Activated CD4-positive, alpha-beta memory T cell treated with anti-CD3 and anti-CD28 coated beads, Interleukin-2, amount 10 ng/mL, durations not matched to agents 7 days and 5 days (primary cell): ENCODE data around the gene EMP1. TPM values are rescaled to one million over a fixed set of nuclear protein-coding genes. Genes with fewer than 3 reads are reported as not detected.

Experiments
- CTCF ChIA-PET: fragments of 350-600 bp; sonication (Branson Sonifier 250); formaldehyde crosslinking; loops from one replicate; lab custom pipeline; 2021; ENCODE audit warnings: antibody characterized with exemption, inconsistent platforms; lab: Charles Lee
- POLR2A ChIA-PET: fragments of 350-600 bp; sonication (Branson Sonifier 250); formaldehyde crosslinking; loops from one replicate; lab custom pipeline; 2021; ENCODE audit warnings: antibody characterized with exemption; lab: Charles Lee
- DNase-seq: peaks from one replicate; pipeline ENCODE4 v3.0.0-alpha.2; 2020
- H3K27ac Mint-ChIP-seq: one replicate; pipeline ENCODE4 v1.8.0; 2021; ENCODE audit warnings: mild to moderate bottlenecking, mixed read lengths
- H3K27me3 Mint-ChIP-seq: one replicate; pipeline ENCODE4 v1.8.0; 2021; ENCODE audit warnings: mixed read lengths
- H3K36me3 Mint-ChIP-seq: one replicate; pipeline ENCODE4 v1.8.0; 2021; ENCODE audit warnings: low read depth, mixed read lengths
- H3K4me1 Mint-ChIP-seq: one replicate; pipeline ENCODE4 v1.8.0; 2021; ENCODE audit warnings: mixed read lengths
- H3K4me3 Mint-ChIP-seq: one replicate; pipeline ENCODE4 v1.8.0; 2021; ENCODE audit warnings: mild to moderate bottlenecking, mixed read lengths
- H3K9me3 Mint-ChIP-seq: one replicate; pipeline ENCODE4 v1.8.0; 2021; ENCODE audit warnings: mixed read lengths
- total RNA-seq, 2 experiments: library from RNA; stranded (reverse); gene quantifications; one replicate each; pipeline ENCODE4 v1.2.3, GENCODE V29; 2021

EMP1 gene
- total RNA-seq, 2 experiments from 2014 or later, result 90.4 to 101 TPM

GRCh38 chr12:13193505-13194231, 2.9 kb upstream of the EMP1 start:
- no peak overlapping the region for H3K27ac Mint-ChIP-seq
- no peak overlapping the region for H3K4me3 Mint-ChIP-seq
- H3K27me3 Mint-ChIP-seq, result peaks cover 23% of the 10 kb centered on the region
- no peaks in the 10 kb centered on the region for H3K9me3 Mint-ChIP-seq
- H3K4me1 Mint-ChIP-seq, result peaks cover 46% of the 10 kb centered on the region
- peaks cover 6% of the 10 kb centered on the region for H3K36me3 Mint-ChIP-seq
- ChIA-PET POLR2A (interaction anchor here (2.1 kb wide), 1 partner anchor 14 kb away, joined by 8 read pairs; no protein-coding TSS in a partner anchor), CTCF (interaction anchor here (0.8 to 0.9 kb wide), 3 partner anchors 14 to 19 kb away, joined by 3 to 5 read pairs (median 3); no protein-coding TSS in a partner anchor)
- DNase-seq, result no peak

GRCh38 chr12:13194401-13195110, 2.0 kb upstream of the EMP1 start:
- Mint-ChIP-seq H3K4me3 (no peak overlapping the region), H3K36me3 (peaks cover 9% of the 10 kb centered on the region), H3K27me3 (peaks cover 17% of the 10 kb centered on the region), H3K27ac (no peak overlapping the region), H3K9me3 (no peaks in the 10 kb centered on the region), H3K4me1 (peaks cover 54% of the 10 kb centered on the region)
- DNase-seq, result no peak
- CTCF ChIA-PET, result interaction anchor here (0.9 to 1.1 kb wide), 2 partner anchors 16 to 29 kb away, joined by 3 read pairs; no protein-coding TSS in a partner anchor
- POLR2A ChIA-PET, result interaction anchor here (2.1 to 2.3 kb wide), 2 partner anchors 15 kb away, joined by 8 to 30 read pairs; no protein-coding TSS in a partner anchor

- no peak for DNase-seq
- H3K36me3 Mint-ChIP-seq, result peaks cover 12% of the 10 kb centered on the region
- H3K27ac Mint-ChIP-seq, result peak overlapping the region; percentile 79
- POLR2A ChIA-PET, result interaction anchor here (0.7 to 2.3 kb wide), 8 partner anchors 12 to 94 kb away, joined by 3 to 30 read pairs (median 7); no protein-coding TSS in a partner anchor
- no peaks in the 10 kb centered on the region for H3K9me3 Mint-ChIP-seq
- H3K4me1 Mint-ChIP-seq, result peaks cover 60% of the 10 kb centered on the region
- H3K4me3 Mint-ChIP-seq, result no peak overlapping the region
- CTCF ChIA-PET, result interaction anchor here (1.1 to 2.0 kb wide), 5 partner anchors 16 to 381 kb away, joined by 3 to 21 read pairs (median 9); no protein-coding TSS in a partner anchor
- peaks cover 14% of the 10 kb centered on the region for H3K27me3 Mint-ChIP-seq
Observed at GRCh38 chr12:13195250-13195649, 1.3 kb upstream of the EMP1 start.

- H3K4me1 Mint-ChIP-seq, result peaks cover 65% of the 10 kb centered on the region
- peak overlapping the region; percentile 78 for H3K4me3 Mint-ChIP-seq
- H3K27me3 Mint-ChIP-seq, result peaks cover 9% of the 10 kb centered on the region
- peaks cover 15% of the 10 kb centered on the region for H3K36me3 Mint-ChIP-seq
- DNase-seq, result no peak
- ChIA-PET CTCF (interaction anchor here (1.0 to 2.0 kb wide), 7 partner anchors 16 to 382 kb away, joined by 3 to 21 read pairs (median 6); no protein-coding TSS in a partner anchor), POLR2A (interaction anchor here (0.7 to 2.3 kb wide), 12 partner anchors 9 to 96 kb away, joined by 3 to 30 read pairs (median 5); no protein-coding TSS in a partner anchor)
- H3K9me3 Mint-ChIP-seq, result no peaks in the 10 kb centered on the region
- H3K27ac Mint-ChIP-seq, result peak overlapping the region; percentile 79
Observed at GRCh38 chr12:13195785-13196129, 769 bp upstream of the EMP1 start.

DNA sequence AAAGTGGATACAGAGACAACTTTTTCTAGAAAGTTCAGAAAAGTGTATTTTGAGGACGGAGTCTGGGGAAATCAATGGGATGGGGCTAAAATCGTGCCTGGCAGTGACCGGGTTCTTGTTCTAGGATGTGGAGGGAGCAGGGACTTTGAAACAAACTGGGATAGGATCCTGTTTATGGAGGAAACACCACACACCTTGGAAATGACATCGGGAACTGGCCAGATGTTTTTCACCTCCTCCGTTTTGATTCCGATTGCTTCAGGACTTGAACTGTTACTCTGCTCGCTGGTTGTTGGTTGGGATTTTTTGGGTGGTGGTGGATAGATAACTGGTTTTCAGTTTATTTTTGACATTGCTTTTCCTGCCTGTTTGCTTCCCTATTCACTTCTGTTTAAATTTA, 506 bp downstream of the EMP1 start:
- Mint-ChIP-seq H3K36me3 (peaks cover 16% of the 10 kb centered on the region), H3K4me3 (peak overlapping the region; percentile 78), H3K4me1 (peaks cover 70% of the 10 kb centered on the region), H3K9me3 (no peaks in the 10 kb centered on the region), H3K27ac (peak overlapping the region; percentile 79), H3K27me3 (peaks cover 4% of the 10 kb centered on the region)
- ChIA-PET CTCF (interaction anchor here (1.0 to 2.0 kb wide), 6 partner anchors 8 to 37 kb away, joined by 3 to 21 read pairs (median 6); no protein-coding TSS in a partner anchor), POLR2A (interaction anchor here (1.2 to 2.3 kb wide), 8 partner anchors 8 to 98 kb away, joined by 4 to 30 read pairs (median 8); no protein-coding TSS in a partner anchor)
- no peak for DNase-seq

- Mint-ChIP-seq H3K36me3 (peaks cover 16% of the 10 kb centered on the region), H3K27me3 (peaks cover 4% of the 10 kb centered on the region), H3K9me3 (no peaks in the 10 kb centered on the region), H3K27ac (peak overlapping the region; percentile 79), H3K4me1 (peaks cover 70% of the 10 kb centered on the region), H3K4me3 (peak overlapping the region; percentile 78)
- POLR2A ChIA-PET, result interaction anchor here (0.9 to 2.3 kb wide), 5 partner anchors 10 to 98 kb away, joined by 4 to 12 read pairs (median 7); no protein-coding TSS in a partner anchor
- CTCF ChIA-PET, result interaction anchor here (1.1 kb wide), 1 partner anchor 15 kb away, joined by 4 read pairs; no protein-coding TSS in a partner anchor
- DNase-seq, result no peak
Observed at GRCh38 chr12:13197526-13198143, 1.1 kb downstream of the EMP1 start.

DNA sequence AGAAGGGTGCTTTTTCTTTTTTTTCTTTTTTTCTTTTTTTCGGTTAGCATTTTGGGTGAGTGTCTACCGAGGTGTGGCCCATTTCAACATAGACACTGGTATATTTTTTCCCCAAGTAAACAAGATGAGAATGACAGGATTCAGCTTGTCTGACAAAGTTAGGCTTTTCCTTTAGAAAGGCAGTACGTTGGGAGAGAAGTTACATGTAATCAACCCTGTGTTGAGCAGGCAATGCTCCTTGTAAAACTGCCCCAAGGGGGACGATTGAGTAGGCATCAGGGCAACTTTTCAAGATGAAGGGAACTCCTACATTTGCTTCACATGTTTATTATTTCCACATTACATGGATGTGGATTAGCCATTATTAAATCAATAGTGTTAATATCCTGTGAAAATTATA, 1.7 kb downstream of the EMP1 start:
- no peak for DNase-seq
- Mint-ChIP-seq H3K9me3 (no peaks in the 10 kb centered on the region), H3K27me3 (no peaks in the 10 kb centered on the region), H3K4me1 (peaks cover 70% of the 10 kb centered on the region), H3K27ac (peak overlapping the region; percentile 79), H3K4me3 (peak overlapping the region; percentile 78), H3K36me3 (peaks cover 16% of the 10 kb centered on the region)
- CTCF ChIA-PET, result interaction anchor here (1.1 kb wide), 1 partner anchor 14 kb away, joined by 4 read pairs; no protein-coding TSS in a partner anchor
- POLR2A ChIA-PET, result interaction anchor here (0.9 to 2.3 kb wide), 4 partner anchors 9 to 99 kb away, joined by 4 to 10 read pairs (median 6); no protein-coding TSS in a partner anchor

DNA sequence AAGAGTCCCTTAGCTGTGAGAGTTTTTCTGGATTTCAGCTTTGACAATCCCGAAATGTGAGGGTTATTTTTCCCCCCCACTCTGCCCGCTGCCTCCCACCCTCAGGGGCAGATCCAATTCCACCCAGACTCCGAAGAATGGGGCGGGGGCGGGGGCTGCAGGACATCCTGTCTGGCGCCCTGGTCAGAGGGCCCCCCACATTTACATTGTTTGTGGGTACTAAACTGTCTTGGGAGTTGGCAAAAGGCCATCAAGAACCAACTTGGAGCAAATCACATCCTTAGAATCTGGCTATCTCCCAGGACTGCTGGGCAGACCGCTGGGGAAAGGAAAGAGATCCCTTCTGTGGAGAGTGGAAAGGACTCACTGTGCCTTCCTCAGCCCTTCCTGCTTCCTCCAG, 2.4 kb downstream of the EMP1 start:
- peaks cover 18% of the 10 kb centered on the region for H3K36me3 Mint-ChIP-seq
- H3K9me3 Mint-ChIP-seq, result no peaks in the 10 kb centered on the region
- CTCF ChIA-PET, result no interaction called here
- POLR2A ChIA-PET, result interaction anchor here (2.3 kb wide), 1 partner anchor 8 kb away, joined by 10 read pairs; no protein-coding TSS in a partner anchor
- H3K4me1 Mint-ChIP-seq, result peaks cover 72% of the 10 kb centered on the region
- no peak overlapping the region for H3K27ac Mint-ChIP-seq
- no peak overlapping the region for H3K4me3 Mint-ChIP-seq
- no peak for DNase-seq
- H3K27me3 Mint-ChIP-seq, result no peaks in the 10 kb centered on the region

DNA sequence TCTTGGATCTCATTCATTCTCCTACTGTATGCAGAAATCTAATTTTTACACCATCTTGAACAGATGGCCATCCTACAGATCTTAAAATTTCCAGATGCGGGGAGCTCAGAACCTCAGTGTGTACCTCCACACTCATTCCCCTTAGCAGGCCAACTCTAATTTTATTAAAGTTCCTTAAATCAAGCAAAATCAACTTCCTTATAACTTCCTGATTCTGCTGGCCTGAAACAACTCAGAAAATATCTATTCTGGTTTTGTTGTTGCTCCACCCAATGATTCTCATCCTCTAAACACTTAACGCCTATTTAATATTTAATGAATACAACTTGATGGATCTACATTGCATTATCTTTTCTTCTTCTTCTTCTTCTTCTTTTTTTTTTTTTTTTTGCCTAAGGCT, 3.1 kb downstream of the EMP1 start:
- H3K27ac Mint-ChIP-seq, result no peak overlapping the region
- no peak for DNase-seq
- H3K4me1 Mint-ChIP-seq, result peaks cover 73% of the 10 kb centered on the region
- CTCF ChIA-PET, result no interaction called here
- POLR2A ChIA-PET, result interaction anchor here (2.1 kb wide), 1 partner anchor 20 kb away, joined by 8 read pairs; no protein-coding TSS in a partner anchor
- no peaks in the 10 kb centered on the region for H3K9me3 Mint-ChIP-seq
- peaks cover 20% of the 10 kb centered on the region for H3K36me3 Mint-ChIP-seq
- no peak overlapping the region for H3K4me3 Mint-ChIP-seq
- no peaks in the 10 kb centered on the region for H3K27me3 Mint-ChIP-seq

DNA sequence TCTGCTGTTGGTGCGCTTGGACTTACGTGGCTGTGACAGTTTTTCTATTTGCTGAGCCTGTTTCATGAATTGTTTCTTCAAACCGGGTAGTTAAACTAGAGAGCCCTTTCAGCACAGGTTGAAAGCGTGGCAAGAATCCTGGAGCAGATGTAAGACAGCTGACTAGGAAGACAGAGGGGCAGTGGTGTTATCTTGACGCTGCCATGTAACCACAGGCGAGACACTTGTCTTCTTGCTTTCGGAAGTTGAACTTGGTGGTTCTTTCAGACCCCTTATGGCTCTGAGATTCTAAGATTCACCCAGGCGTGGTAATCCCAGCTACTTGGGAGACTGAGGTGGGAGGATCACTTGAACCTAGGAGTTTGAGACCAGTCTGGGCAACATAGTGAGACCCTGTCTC, 4.3 kb downstream of the EMP1 start:
- peaks cover 70% of the 10 kb centered on the region for H3K4me1 Mint-ChIP-seq
- no peak overlapping the region for H3K4me3 Mint-ChIP-seq
- no peak overlapping the region for H3K27ac Mint-ChIP-seq
- peaks cover 20% of the 10 kb centered on the region for H3K36me3 Mint-ChIP-seq
- no peaks in the 10 kb centered on the region for H3K9me3 Mint-ChIP-seq
- no peak for DNase-seq
- no peaks in the 10 kb centered on the region for H3K27me3 Mint-ChIP-seq
- POLR2A ChIA-PET, result interaction anchor here (0.9 to 2.1 kb wide), 2 partner anchors 22 to 98 kb away, joined by 3 to 8 read pairs; no protein-coding TSS in a partner anchor
- CTCF ChIA-PET, result interaction anchor here (1.7 kb wide), 1 partner anchor 55 kb away, joined by 4 read pairs; no protein-coding TSS in a partner anchor

DNA sequence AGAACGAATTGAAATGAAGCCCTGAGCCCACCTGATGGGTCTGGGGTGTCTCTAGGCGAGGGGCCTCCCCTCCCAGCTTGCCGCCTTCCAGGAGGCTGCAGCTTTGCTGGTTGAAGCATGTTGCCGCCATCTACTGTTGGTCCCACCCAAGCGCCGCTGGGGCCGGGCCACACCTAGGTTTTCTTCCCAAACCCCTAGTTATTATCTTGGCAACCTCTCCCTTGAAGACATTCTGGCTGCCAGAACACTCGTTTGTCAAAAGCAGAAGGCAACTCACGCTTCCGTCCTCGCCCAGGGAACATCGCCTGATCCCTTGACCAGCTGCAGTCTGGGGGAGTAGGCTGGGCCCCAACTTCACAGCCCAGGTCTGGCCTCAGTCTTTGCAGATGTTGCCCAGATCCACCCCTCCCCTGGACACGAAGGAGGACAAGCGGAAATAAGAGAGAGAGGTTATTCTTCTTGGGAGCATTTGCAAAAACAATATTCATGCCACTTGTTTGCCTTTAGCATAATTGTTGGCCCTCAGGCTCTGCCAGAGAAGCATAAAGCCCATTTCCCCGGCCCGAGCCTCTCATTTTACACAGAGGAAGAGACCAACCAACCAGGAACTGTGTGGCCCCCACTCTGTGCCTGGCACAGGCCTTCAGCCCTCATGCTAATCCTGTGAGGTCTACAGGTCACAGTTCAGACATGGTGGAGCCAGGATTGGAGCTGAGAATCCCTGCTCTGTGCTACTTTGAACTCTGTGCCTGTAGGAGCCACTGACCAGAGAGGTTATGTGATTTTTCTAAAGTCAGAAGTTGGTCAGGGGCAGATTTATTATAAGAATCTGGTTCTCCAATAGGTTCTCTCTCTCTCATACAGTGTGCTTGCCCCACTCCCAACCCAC, 6.8 kb downstream of the EMP1 start:
- Mint-ChIP-seq H3K9me3 (no peaks in the 10 kb centered on the region), H3K36me3 (peaks cover 14% of the 10 kb centered on the region), H3K27me3 (no peaks in the 10 kb centered on the region), H3K27ac (no peak overlapping the region), H3K4me3 (no peak overlapping the region), H3K4me1 (peaks cover 67% of the 10 kb centered on the region)
- POLR2A ChIA-PET, result no interaction called here
- no peak for DNase-seq
- CTCF ChIA-PET, result interaction anchor here (1.1 to 1.7 kb wide), 4 partner anchors 9 to 105 kb away, joined by 3 to 9 read pairs (median 4); partner anchors contain the start of gene GSG1
